K562 (cell line): Measurements from ENCODE around the gene HERPUD2. TPM values are rescaled to one million over a fixed set of nuclear protein-coding genes. Genes with fewer than 3 reads are reported as not detected.

Experiments
- ATAC-seq: fragments of 200-7000 bp; cut with Tn5 transposase; 3 replicates; pipeline ENCODE4 v1.9.1; 2020; ENCODE audit warnings: moderate library complexity
- BruUV-seq: library from RNA; stranded (reverse); fragments of 400-500 nt; replicated peaks from 2 replicates; lab custom pipeline; 2021; lab: Mats Ljungman, UMichigan
- CTCF ChIA-PET: fragments of 300-600 bp; formaldehyde crosslinking; extraction: SDS; loops from one replicate; lab custom pipeline; 2021; ENCODE audit warnings: low intra/inter-chr PET ratio; lab: Yijun Ruan, JAX
- POLR2A ChIA-PET: fragments of 300-600, 350-650 bp; sonication (Branson Sonifier 250); formaldehyde crosslinking; extraction: SDS; loops from one replicate; lab custom pipeline; 2021; ENCODE audit warnings: antibody characterized with exemption, inconsistent platforms; lab: Yijun Ruan, JAX
- DNase-seq, 4 experiments: peaks; one replicate each; pipeline versions ENCODE4 v3.0.0 to v3.0.0-alpha.2; 2011 to 2018; ENCODE audit warnings: low spot score in 3 of 4, mixed read lengths in 3 of 4; ENCODE audit errors: extremely low read depth in 1 of 4
- FAIRE-seq: peaks from 2 replicates; lab custom pipeline; 2011; peaks lifted over from hg19 to GRCh38; lab: Jason Lieb, UNC
- H2AFZ ChIP-seq: 2 replicates; pipeline ENCODE4 v1.6.0; 2011; ENCODE audit warnings: low read depth, low read length, control low read depth, inconsistent platforms
- H3K27ac ChIP-seq: fragments of 200-600 bp; 3 replicates; pipeline ENCODE4 v1.8.0; 2011; ENCODE audit warnings: low read depth, mild to moderate bottlenecking, control low read depth, inconsistent platforms, low read length, moderate library complexity, mixed read lengths; ENCODE audit errors: extremely low read depth
- H3K27me3 ChIP-seq, 2 experiments: fragments of 300-600 bp in 1 of 2; 2 replicates in 1 of 2; 3 replicates in 1 of 2; pipeline versions ENCODE4 v1.6.0 to v1.8.0; 2011; ENCODE audit warnings: inconsistent platforms in 2 of 2, low read length in 2 of 2, mild to moderate bottlenecking in 1 of 2, mixed read lengths in 1 of 2, moderate library complexity in 1 of 2; ENCODE audit not compliant: control insufficient read depth in 2 of 2, insufficient read depth in 2 of 2
- H3K36me3 ChIP-seq: fragments of 300-600 bp; 3 replicates; pipeline ENCODE4 v1.8.0; 2011; ENCODE audit warnings: mild to moderate bottlenecking, low read length, inconsistent platforms; ENCODE audit not compliant: control insufficient read depth, insufficient read depth
- H3K4me1 ChIP-seq, 2 experiments: fragments of 200-600 bp in 1 of 2; replicated peaks in 1 of 2; 2 replicates in 1 of 2; 3 replicates in 1 of 2; pipeline versions ENCODE4 v1.5.1 to v1.8.0; 2011; ENCODE audit warnings: inconsistent platforms in 2 of 2, low read length in 2 of 2, mild to moderate bottlenecking in 1 of 2, mixed read lengths in 1 of 2, moderate library complexity in 1 of 2; ENCODE audit not compliant: control insufficient read depth in 2 of 2, insufficient read depth in 2 of 2
- H3K4me2 ChIP-seq: 2 replicates; pipeline ENCODE4 v1.6.1; 2011; ENCODE audit warnings: low read length, control low read depth, inconsistent platforms, mixed read lengths; ENCODE audit not compliant: insufficient read depth
- H3K4me3 ChIP-seq: fragments of 200-600 bp; sonication (generic), shearing (Covaris generic); 2 replicates; pipeline ENCODE4 v1.5.1; 2016; ENCODE audit warnings: control low read depth, inconsistent platforms
- H3K79me2 ChIP-seq: fragments of 200-600 bp; 3 replicates; pipeline ENCODE4 v1.8.0; 2011; ENCODE audit warnings: low read length, inconsistent platforms; ENCODE audit not compliant: control insufficient read depth, insufficient read depth
- H3K9ac ChIP-seq, 2 experiments: 2 replicates each; pipeline versions ENCODE4 v1.6.0 to v1.6.1; 2011; ENCODE audit warnings: low read depth in 2 of 2, low read length in 2 of 2, control low read depth in 1 of 2, inconsistent platforms in 1 of 2, mild to moderate bottlenecking in 1 of 2, mixed read lengths in 1 of 2; ENCODE audit not compliant: insufficient read depth in 1 of 2
- H3K9me1 ChIP-seq: one replicate; pipeline ENCODE4 v1.6.0; 2011; ENCODE audit warnings: inconsistent platforms, mild to moderate bottlenecking, low read length, moderate library complexity; ENCODE audit not compliant: control insufficient read depth, insufficient read depth
- H3K9me3 ChIP-seq: replicated peaks from 2 replicates; pipeline ENCODE4 v1.5.1; 2011; ENCODE audit warnings: low read depth, low read length, inconsistent platforms; ENCODE audit not compliant: control insufficient read depth, insufficient read depth
- H4K20me1 ChIP-seq: replicated peaks from 2 replicates; pipeline ENCODE4 v1.6.1; 2011; ENCODE audit warnings: low read length, inconsistent platforms, mixed read lengths; ENCODE audit not compliant: control insufficient read depth, insufficient read depth
- EGR1 ChIP-seq: fragments of 450-650 bp; conservative IDR thresholded peaks from 2 replicates; pipeline ENCODE4 v1.6.1; 2017; ENCODE audit warnings: mild to moderate bottlenecking
- FOXA1 ChIP-seq: fragments of 450-650 bp; IDR thresholded peaks from 2 replicates; pipeline ENCODE4 v1.6.1; 2016; ENCODE audit warnings: mild to moderate bottlenecking, borderline replicate concordance
- IRF2 ChIP-seq: sonication (generic); formaldehyde crosslinking; IDR thresholded peaks from 2 replicates; pipeline ENCODE4 v1.8.1; 2022; ENCODE audit warnings: mild to moderate bottlenecking, missing genetic modification reagents
- NELFE ChIP-seq: IDR thresholded peaks from 2 replicates; pipeline ENCODE4 v1.6.1; 2011; ENCODE audit warnings: mild to moderate bottlenecking; ENCODE audit not compliant: insufficient read depth, insufficient read length
- PCBP1 ChIP-seq: fragments of 200-400 bp; formaldehyde crosslinking; IDR thresholded peaks from 2 replicates; pipeline ENCODE4 v1.6.1; 2018; ENCODE audit warnings: mild to moderate bottlenecking, low read depth, low read length; ENCODE audit not compliant: poor library complexity, severe bottlenecking
- WGBS: fragments of 100-300 bp; shearing (Covaris generic); methylation state at CpG from one replicate; pipeline ENCODE4 v1.1.6; 2016; ENCODE audit warnings: low coverage, mixed read lengths; ENCODE audit not compliant: insufficient coverage; ENCODE audit errors: missing lambda C conversion rate; 5-methylcytosine and 5-hydroxymethylcytosine counted together
- in situ Hi-C: fragments of 300-500 bp; cut with MboI; formaldehyde crosslinking; loops from 4 replicates; pipeline ENCODE4 v1.15.0; 2018; ENCODE audit warnings: inconsistent platforms, mixed read lengths
- intact Hi-C: fragments of 100-400 bp; cut with micrococcal nuclease; formaldehyde crosslinking; loops from 2 replicates; pipeline ENCODE4 v1.14.2; 2022
- polyA plus RNA-seq, 8 experiments: library from polyadenylated mRNA; depleted of rRNA in 4 of 8; stranded (reverse) in 5 of 8; unstranded in 3 of 8; fragments of >200 nt; fragmentation: Nextera tagmentation in 2 of 8; fragmentation: Illumina TruSeq in 1 of 8; extraction: Ambion mirVana in 2 of 8; extraction: Trizol in 1 of 8; gene quantifications; 2 replicates each; pipeline versions ENCODE4 v1.2.1 to v1.2.3, GENCODE V29; 2011 to 2014; ENCODE audit warnings: inconsistent platforms in 1 of 8, missing spikeins in 1 of 8
- total RNA-seq, 7 experiments: library from RNA; depleted of rRNA in 6 of 7; stranded (reverse); fragments of >200 nt in 6 of 7; fragmentation: Illumina TruSeq in 2 of 7; extraction: Trizol in 2 of 7; gene quantifications; 2 replicates each; pipeline versions ENCODE4 v1.2.1 to v1.2.3, GENCODE V29; 2011 to 2021; ENCODE audit warnings: low replicate concordance in 1 of 7
- TF ChIP-seq, protein P1 (sequence below), 2 experiments: fragments of 450-650 bp; IDR thresholded peaks; 2 replicates each; pipeline ENCODE4 v1.6.1; 2016; ENCODE audit warnings: mild to moderate bottlenecking in 2 of 2, borderline replicate concordance in 1 of 2, low read depth in 1 of 2, moderate library complexity in 1 of 2

HERPUD2 gene
- total and polyA plus RNA-seq, 9 of the 15 experiments (the other 6 are each of a cell fraction or from before 2014, with no cell fraction given), result 4.1 to 28.5 (median 12.3) TPM

GRCh38 chr7:35700865-35701264, 5.9 kb upstream of the HERPUD2 start:
- peaks cover 4% of the 10 kb centered on the region for H3K79me2 ChIP-seq
- no peaks in the 10 kb centered on the region for H3K9me3 ChIP-seq
- H3K4me3 ChIP-seq, result no peak overlapping the region
- no peak overlapping the region for H3K4me2 ChIP-seq
- FAIRE-seq (no peak), DNase-seq (no peak), ATAC-seq (no peak)
- H2AFZ ChIP-seq, result no peak overlapping the region
- intact Hi-C loops, result no loop called here
- peaks cover 5% of the 10 kb centered on the region; the same call in 1 of the 3 replicates for H3K36me3 ChIP-seq
- no peaks in the 10 kb centered on the region for H4K20me1 ChIP-seq
- in situ Hi-C loops, result no loop called here
- H3K27ac ChIP-seq, result no peak overlapping the region
- peaks cover 2 to 7% of the 10 kb centered on the region in 2 experiments; a peak in 1 of 5 replicates for H3K27me3 ChIP-seq
- WGBS, result 14% methylated on average over 2 of the region's 2 CpGs
- ChIA-PET CTCF (no interaction called here), POLR2A (no interaction called here)
- no peaks in the 10 kb centered on the region for H3K9me1 ChIP-seq
- no TSS peak for BruUV-seq
- no peak overlapping the region for H3K9ac ChIP-seq
- peaks cover 0 to 9% of the 10 kb centered on the region in 2 experiments; a peak in 2 of 5 replicates for H3K4me1 ChIP-seq
- TF ChIP-seq PCBP1, result no peak
- TF ChIP-seq, protein P1, sequence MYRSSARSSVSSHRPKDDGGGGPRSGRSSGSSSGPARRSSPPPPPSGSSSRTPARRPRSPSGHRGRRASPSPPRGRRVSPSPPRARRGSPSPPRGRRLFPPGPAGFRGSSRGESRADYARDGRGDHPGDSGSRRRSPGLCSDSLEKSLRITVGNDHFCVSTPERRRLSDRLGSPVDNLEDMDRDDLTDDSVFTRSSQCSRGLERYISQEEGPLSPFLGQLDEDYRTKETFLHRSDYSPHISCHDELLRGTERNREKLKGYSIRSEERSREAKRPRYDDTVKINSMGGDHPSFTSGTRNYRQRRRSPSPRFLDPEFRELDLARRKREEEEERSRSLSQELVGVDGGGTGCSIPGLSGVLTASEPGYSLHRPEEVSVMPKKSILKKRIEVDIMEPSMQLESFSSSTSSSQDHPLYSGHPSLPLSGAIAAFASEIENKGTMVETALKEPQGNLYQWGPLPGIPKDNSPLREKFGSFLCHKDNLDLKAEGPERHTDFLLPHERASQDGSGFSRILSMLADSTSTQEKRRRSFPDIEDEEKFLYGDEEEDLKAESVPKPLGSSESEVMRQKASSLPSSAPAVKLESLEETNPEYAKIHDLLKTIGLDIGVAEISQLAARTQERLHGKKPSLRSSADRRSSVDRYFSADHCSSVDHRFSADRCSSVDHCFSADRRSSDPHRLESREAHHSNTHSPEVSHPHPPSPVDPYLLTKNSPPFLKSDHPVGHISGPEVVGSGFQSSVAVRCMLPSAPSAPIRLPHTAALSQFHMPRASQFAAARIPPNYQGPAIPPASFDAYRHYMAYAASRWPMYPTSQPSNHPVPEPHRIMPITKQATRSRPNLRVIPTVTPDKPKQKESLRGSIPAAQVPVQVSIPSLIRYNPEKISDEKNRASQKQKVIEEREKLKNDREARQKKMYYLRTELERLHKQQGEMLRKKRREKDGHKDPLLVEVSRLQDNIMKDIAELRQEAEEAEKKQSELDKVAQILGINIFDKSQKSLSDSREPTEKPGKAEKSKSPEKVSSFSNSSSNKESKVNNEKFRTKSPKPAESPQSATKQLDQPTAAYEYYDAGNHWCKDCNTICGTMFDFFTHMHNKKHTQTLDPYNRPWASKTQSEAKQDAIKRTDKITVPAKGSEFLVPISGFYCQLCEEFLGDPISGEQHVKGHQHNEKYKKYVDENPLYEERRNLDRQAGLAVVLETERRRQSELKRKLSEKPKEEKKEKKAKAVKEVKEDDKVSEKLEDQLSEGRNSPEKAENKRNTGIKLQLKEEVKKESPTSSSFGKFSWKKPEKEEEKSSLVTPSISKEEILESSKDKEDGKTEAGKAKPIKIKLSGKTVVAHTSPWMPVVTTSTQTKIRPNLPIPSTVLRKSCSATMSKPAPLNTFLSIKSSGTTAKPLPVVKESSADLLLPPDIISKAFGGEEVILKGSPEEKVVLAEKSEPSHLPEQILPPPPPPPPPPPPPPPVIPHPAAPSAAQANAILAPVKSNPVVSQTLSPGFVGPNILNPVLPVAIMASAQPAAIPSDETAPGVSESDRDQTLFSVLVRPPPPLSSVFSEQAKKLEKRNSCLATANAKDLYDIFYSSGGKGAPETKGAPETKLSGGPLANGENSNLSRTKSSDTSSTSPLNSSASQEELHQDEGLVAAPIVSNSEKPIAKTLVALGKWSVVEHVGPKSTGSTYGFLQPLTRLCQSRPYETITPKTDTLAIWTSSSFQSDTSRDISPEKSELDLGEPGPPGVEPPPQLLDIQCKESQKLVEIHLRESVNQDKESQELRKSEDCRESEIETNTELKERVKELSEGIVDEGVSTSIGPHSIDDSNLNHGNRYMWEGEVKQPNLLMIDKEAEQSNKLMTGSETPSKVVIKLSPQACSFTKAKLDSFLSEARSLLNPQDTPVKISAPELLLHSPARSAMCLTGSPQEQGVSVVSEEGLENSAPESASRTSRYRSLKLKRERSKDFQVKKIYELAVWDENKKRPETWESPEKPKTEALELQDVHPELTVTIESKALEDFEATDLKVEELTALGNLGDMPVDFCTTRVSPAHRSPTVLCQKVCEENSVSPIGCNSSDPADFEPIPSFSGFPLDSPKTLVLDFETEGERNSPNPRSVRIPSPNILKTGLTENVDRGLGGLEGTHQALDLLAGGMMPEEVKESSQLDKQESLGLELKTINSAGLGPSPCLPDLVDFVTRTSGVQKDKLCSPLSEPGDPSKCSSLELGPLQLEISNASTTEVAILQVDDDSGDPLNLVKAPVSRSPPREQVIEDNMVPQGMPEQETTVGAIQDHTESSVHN (IDR thresholded peaks at IDR 0.05; ENCODE audit: borderline replicate concordance in 1 of 2, low read depth in 1 of 2), result no peak
- TF ChIP-seq IRF2, result no peak
- TF ChIP-seq FOXA1, result no peak
- TF ChIP-seq NELFE, result no peak
- TF ChIP-seq EGR1, result no peak
